ENCODE measurements around the gene ITGA1. TPM values are rescaled to one million over a fixed set of nuclear protein-coding genes. Genes with fewer than 3 reads are reported as not detected.

ITGA1 gene
- total and polyA plus RNA-seq, 2 of the 13 experiments (the other 11 are each of a cell fraction or from before 2014, with no cell fraction given), result 23.1 to 28.6 TPM

DNA sequence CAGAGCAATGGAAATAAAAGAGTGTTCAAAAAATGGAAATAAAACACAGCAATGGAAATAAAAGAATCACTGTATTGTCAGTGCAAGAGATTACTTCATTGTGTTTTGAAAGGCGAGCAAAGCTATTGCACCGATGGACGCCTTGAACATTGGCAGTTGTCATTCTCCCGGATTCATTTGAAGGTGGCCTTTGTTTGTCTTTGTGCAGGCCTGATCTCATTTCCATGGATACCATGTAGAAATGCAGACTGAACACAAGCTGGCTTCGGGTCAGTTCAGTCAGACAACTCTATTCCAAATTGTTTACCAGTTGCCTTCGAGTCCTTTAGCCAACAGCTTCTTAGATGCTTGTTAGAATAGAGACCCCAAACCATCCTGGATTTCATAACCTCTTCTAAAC is 209.7 kb downstream of the ITGA1 start:
- peak overlapping the region; percentile 82 for H3K27ac ChIP-seq (ENCODE audit: extremely low read length, insufficient read depth, low read length)
- no peaks in the 10 kb centered on the region for H3K27me3 ChIP-seq (ENCODE audit: control insufficient read depth in 1 of 2, insufficient read depth in 2 of 2, low read length in 2 of 2)
- H4K20me1 ChIP-seq (ENCODE audit: insufficient read depth, low read length), result peaks cover 5% of the 10 kb centered on the region; the same call in 1 of the 2 replicates
- 0% methylated on average over 6 of the region's 6 CpGs for WGBS (ENCODE audit: low lambda C conversion rate)
- intact Hi-C loops (cut with micrococcal nuclease; ENCODE audit: unreplicated experiment) (loop anchor here (2.0 kb wide), 1 partner anchor 33 kb away; no protein-coding TSS in a partner anchor), in situ Hi-C loops (cut with HindIII; ENCODE audit: extremely low pct_ligation_motif_present, low pct_unique_long_range_greater_than_20kb) (no loop called here)
- peak overlapping the region in 2 of 3 experiments; percentile 30 to 47; a peak in 3 of 6 replicates for H3K4me3 ChIP-seq (replicated peaks in 1 of 3; ENCODE audit: insufficient read depth in 1 of 3, low read depth in 2 of 3, low read length in 3 of 3)
- BruUV-seq (replicated peaks), result no TSS peak
- ATAC-seq (peak; percentile 96), DNase-seq (ENCODE audit: low spot score) (peak; percentile 98), FAIRE-seq (peak; percentile 94)
- peaks cover 99% of the 10 kb centered on the region for H3K4me1 ChIP-seq (ENCODE audit: insufficient read depth, low read length)
- CTCF ChIA-PET (ENCODE audit: low intra/inter-chr PET ratio, low total read pairs), result no interaction called here
- H3K79me2 ChIP-seq (ENCODE audit: insufficient read depth, low read length), result peaks cover 97% of the 10 kb centered on the region
- POLR2A ChIA-PET, result interaction anchor here (0.9 to 2.5 kb wide), 7 partner anchors 8 to 112 kb away, joined by 3 to 14 read pairs (median 4); partner anchors contain the start of genes ITGA2 and MOCS2
- H3K36me3 ChIP-seq (replicated peaks in 1 of 2; ENCODE audit: control insufficient read depth in 1 of 2, insufficient read depth in 2 of 2, low read length in 2 of 2), result peaks cover 0 to 33% of the 10 kb centered on the region in 2 experiments; a peak in 4 of 5 replicates
- H3K9ac ChIP-seq (ENCODE audit: insufficient read depth, low read depth, low read length), result peak overlapping the region; percentile 69
- H3K4me2 ChIP-seq (ENCODE audit: low read depth, low read length), result peak overlapping the region; percentile 80
- no peak overlapping the region for H2AFZ ChIP-seq (ENCODE audit: low read length)
- no peaks in the 10 kb centered on the region for H3K9me3 ChIP-seq (ENCODE audit: low read length)
- TF ChIP-seq KAT8 (CRISPR knock-in tag; IDR thresholded peaks at IDR 0.05) (peak; percentile 19; the same call in 1 of the 2 replicates), PHF21A (CRISPR knock-in tag; IDR thresholded peaks at IDR 0.05) (peak; percentile 40; the same call in 1 of the 2 replicates), NCOA2 (CRISPR knock-in tag; IDR thresholded peaks at IDR 0.05) (peak; percentile 50), HNF4A (CRISPR knock-in tag; IDR thresholded peaks at IDR 0.05) (peak; percentile 42; the same call in 1 of the 2 replicates), HMGA1 (CRISPR knock-in tag; conservative IDR thresholded peaks at IDR 0.05) (no peak), KLF16 (CRISPR knock-in tag; IDR thresholded peaks at IDR 0.05) (peak in 1 of 2 experiments; percentile 25; a peak in 1 of 4 replicates), ZBTB7A (CRISPR knock-in tag; IDR thresholded peaks at IDR 0.05) (no peak), ZNF44 (CRISPR knock-in tag; IDR thresholded peaks at IDR 0.05) (no peak), SIX1 (CRISPR knock-in tag; IDR thresholded peaks at IDR 0.05; ENCODE audit: borderline replicate concordance) (0 out of 2 replicates have a peak, but pooled peaks have one; percentile 26), RFX3 (CRISPR knock-in tag; IDR thresholded peaks at IDR 0.05) (peak; percentile 57; the same call in 1 of the 2 replicates), SRSF9 (IDR thresholded peaks at IDR 0.05; ENCODE audit: borderline replicate concordance, insufficient read depth, low read depth, low read length, poor library complexity, severe bottlenecking) (no peak), ZNF576 (CRISPR knock-in tag; IDR thresholded peaks at IDR 0.05) (no peak)
- TF ChIP-seq, protein P1, sequence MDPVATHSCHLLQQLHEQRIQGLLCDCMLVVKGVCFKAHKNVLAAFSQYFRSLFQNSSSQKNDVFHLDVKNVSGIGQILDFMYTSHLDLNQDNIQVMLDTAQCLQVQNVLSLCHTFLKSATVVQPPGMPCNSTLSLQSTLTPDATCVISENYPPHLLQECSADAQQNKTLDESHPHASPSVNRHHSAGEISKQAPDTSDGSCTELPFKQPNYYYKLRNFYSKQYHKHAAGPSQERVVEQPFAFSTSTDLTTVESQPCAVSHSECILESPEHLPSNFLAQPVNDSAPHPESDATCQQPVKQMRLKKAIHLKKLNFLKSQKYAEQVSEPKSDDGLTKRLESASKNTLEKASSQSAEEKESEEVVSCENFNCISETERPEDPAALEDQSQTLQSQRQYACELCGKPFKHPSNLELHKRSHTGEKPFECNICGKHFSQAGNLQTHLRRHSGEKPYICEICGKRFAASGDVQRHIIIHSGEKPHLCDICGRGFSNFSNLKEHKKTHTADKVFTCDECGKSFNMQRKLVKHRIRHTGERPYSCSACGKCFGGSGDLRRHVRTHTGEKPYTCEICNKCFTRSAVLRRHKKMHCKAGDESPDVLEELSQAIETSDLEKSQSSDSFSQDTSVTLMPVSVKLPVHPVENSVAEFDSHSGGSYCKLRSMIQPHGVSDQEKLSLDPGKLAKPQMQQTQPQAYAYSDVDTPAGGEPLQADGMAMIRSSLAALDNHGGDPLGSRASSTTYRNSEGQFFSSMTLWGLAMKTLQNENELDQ (CRISPR knock-in tag; IDR thresholded peaks at IDR 0.05; ENCODE audit: borderline replicate concordance), result no peak
- TF ChIP-seq, protein P2, sequence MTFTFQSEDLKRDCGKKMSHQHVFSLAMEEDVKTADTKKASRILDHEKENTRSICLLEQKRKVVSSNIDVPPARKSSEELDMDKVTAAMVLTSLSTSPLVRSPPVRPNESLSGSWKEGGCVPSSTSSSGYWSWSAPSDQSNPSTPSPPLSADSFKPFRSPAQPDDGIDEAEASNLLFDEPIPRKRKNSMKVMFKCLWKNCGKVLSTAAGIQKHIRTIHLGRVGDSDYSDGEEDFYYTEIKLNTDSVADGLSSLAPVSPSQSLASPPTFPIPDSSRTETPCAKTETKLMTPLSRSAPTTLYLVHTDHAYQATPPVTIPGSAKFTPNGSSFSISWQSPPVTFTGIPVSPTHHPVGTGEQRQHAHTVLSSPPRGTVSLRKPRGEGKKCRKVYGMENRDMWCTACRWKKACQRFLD (CRISPR knock-in tag; IDR thresholded peaks at IDR 0.05; ENCODE audit: borderline replicate concordance), result no peak
- TF ChIP-seq, protein P3, sequence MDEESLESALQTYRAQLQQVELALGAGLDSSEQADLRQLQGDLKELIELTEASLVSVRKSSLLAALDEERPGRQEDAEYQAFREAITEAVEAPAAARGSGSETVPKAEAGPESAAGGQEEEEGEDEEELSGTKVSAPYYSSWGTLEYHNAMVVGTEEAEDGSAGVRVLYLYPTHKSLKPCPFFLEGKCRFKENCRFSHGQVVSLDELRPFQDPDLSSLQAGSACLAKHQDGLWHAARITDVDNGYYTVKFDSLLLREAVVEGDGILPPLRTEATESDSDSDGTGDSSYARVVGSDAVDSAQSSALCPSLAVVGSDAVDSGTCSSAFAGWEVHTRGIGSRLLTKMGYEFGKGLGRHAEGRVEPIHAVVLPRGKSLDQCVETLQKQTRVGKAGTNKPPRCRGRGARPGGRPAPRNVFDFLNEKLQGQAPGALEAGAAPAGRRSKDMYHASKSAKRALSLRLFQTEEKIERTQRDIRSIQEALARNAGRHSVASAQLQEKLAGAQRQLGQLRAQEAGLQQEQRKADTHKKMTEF (CRISPR knock-in tag; IDR thresholded peaks at IDR 0.05), result peak; percentile 54
- TF ChIP-seq, protein P4, sequence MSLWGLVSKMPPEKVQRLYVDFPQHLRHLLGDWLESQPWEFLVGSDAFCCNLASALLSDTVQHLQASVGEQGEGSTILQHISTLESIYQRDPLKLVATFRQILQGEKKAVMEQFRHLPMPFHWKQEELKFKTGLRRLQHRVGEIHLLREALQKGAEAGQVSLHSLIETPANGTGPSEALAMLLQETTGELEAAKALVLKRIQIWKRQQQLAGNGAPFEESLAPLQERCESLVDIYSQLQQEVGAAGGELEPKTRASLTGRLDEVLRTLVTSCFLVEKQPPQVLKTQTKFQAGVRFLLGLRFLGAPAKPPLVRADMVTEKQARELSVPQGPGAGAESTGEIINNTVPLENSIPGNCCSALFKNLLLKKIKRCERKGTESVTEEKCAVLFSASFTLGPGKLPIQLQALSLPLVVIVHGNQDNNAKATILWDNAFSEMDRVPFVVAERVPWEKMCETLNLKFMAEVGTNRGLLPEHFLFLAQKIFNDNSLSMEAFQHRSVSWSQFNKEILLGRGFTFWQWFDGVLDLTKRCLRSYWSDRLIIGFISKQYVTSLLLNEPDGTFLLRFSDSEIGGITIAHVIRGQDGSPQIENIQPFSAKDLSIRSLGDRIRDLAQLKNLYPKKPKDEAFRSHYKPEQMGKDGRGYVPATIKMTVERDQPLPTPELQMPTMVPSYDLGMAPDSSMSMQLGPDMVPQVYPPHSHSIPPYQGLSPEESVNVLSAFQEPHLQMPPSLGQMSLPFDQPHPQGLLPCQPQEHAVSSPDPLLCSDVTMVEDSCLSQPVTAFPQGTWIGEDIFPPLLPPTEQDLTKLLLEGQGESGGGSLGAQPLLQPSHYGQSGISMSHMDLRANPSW (CRISPR knock-in tag; IDR thresholded peaks at IDR 0.05; ENCODE audit: borderline replicate concordance), result no peak

Data from HepG2 (cell line).